NB4 (cell line): ENCODE measurements around the gene ZNF688.
A peak's percentile ranks its signal among the peaks of the same experiment; 100 is the strongest.

ENCODE experiments used
- DNase-seq: peaks from one replicate; pipeline ENCODE4 v3.0.0; 2010; ENCODE audit warnings: low read depth
- H3K4me3 ChIP-seq: one replicate; pipeline ENCODE4 v1.5.1; 2011; ENCODE audit warnings: mild to moderate bottlenecking, low read depth, low read length, moderate library complexity
- CTCF ChIP-seq: IDR thresholded peaks from one replicate; pipeline ENCODE4 v1.5.1; 2012; ENCODE audit warnings: low read depth, low read length
- MAX ChIP-seq: IDR thresholded peaks from 2 replicates; pipeline ENCODE4 v1.6.1; 2011; ENCODE audit warnings: low read depth, low read length
- MYC ChIP-seq: IDR thresholded peaks from 2 replicates; pipeline ENCODE4 v1.6.1; 2011; ENCODE audit warnings: low read depth, low read length
- POLR2A ChIP-seq: IDR thresholded peaks from 2 replicates; pipeline ENCODE4 v1.6.1; 2011; ENCODE audit warnings: mild to moderate bottlenecking; ENCODE audit not compliant: insufficient read length; ENCODE audit errors: extremely low read depth

The ZNF688 gene

GRCh38 chr16:30609926-30610839 is 38.7 kb upstream of the ZNF688 start, which contains the start of gene ZNF689:
TSS of gene ZNF689 (minus strand) at chr16:30610389. CDS start at chr16:30610041, 348 bp downstream.
- DNase-seq, result peak; percentile 98
- peak within 1 kb of the TSS; percentile 95 for H3K4me3 ChIP-seq
- TF ChIP-seq MAX (peak; percentile 66), CTCF (no peak), MYC (peak; percentile 55; the same call in 1 of the 2 replicates), POLR2A (peak; percentile 78)

GRCh38 chr16:30609002-30609925 is 37.8 kb upstream of the ZNF688 start:
- H3K4me3 ChIP-seq, result peak overlapping the region; percentile 95
- DNase-seq, result peak; percentile 54
- TF ChIP-seq MYC, result no peak
- TF ChIP-seq POLR2A, result no peak
- TF ChIP-seq MAX, result no peak
- TF ChIP-seq CTCF, result no peak

- no peak for DNase-seq
- no peak for TF ChIP-seq MYC
- TF ChIP-seq CTCF, result no peak
- TF ChIP-seq MAX, result no peak
- no peak for TF ChIP-seq POLR2A
- H3K4me3 ChIP-seq, result no peak overlapping the region
Observed at GRCh38 chr16:30606004-30606403, 34.5 kb upstream of the ZNF688 start.

- TF ChIP-seq POLR2A, result no peak
- TF ChIP-seq MAX, result no peak
- TF ChIP-seq MYC, result no peak
- DNase-seq, result no peak
Observed at GRCh38 chr16:30605158-30605557, 33.6 kb upstream of the ZNF688 start.

GRCh38 chr16:30604316-30604947 is 32.9 kb upstream of the ZNF688 start:
- DNase-seq, result no peak
- no peak for TF ChIP-seq POLR2A
- H3K4me3 ChIP-seq, result no peak overlapping the region

More at GRCh38 chr16:30605158-30605557, 33.6 kb upstream of the ZNF688 start:
- no peak overlapping the region for H3K4me3 ChIP-seq

GRCh38 chr16:30603945-30604315 is 32.4 kb upstream of the ZNF688 start:
- TF ChIP-seq MAX (no peak), POLR2A (no peak), CTCF (no peak), MYC (no peak)
- H3K4me3 ChIP-seq, result no peak overlapping the region

More at GRCh38 chr16:30603945-30604315, 32.4 kb upstream of the ZNF688 start:
- DNase-seq, result no peak
